Measurements from ENCODE around the gene KCNV2. TPM values are rescaled to one million over a fixed set of nuclear protein-coding genes. Genes with fewer than 3 reads are reported as not detected.
"Not testable (repeated sequence)": the region's sequence is repeated elsewhere in the genome, so short reads cannot be mapped to it uniquely, and the experiment has no call there.

Gene KCNV2
- total RNA-seq, 1 donor from 2014 or later: not detected

GRCh38 chr9:2700398-2700797, 16.9 kb upstream of the KCNV2 start:
- Mint-ChIP-seq H3K9me3 (no peaks in the 10 kb centered on the region), H3K4me1 (no peaks in the 10 kb centered on the region), H3K27me3 (no peaks in the 10 kb centered on the region), H3K36me3 (ENCODE audit: low read depth) (no peaks in the 10 kb centered on the region), H3K4me3 (no peak overlapping the region), H3K27ac (no peak overlapping the region)
- no peak for DNase-seq
- intact Hi-C loops (cut with micrococcal nuclease): no loop called here

GRCh38 chr9:2700909-2701550, 16.3 kb upstream of the KCNV2 start:
- Mint-ChIP-seq H3K27ac (no peak overlapping the region), H3K4me1 (no peaks in the 10 kb centered on the region), H3K36me3 (ENCODE audit: low read depth) (no peaks in the 10 kb centered on the region), H3K9me3 (no peaks in the 10 kb centered on the region), H3K27me3 (no peaks in the 10 kb centered on the region), H3K4me3 (no peak overlapping the region)
- intact Hi-C loops (cut with micrococcal nuclease): no loop called here
- DNase-seq: no peak

DNA sequence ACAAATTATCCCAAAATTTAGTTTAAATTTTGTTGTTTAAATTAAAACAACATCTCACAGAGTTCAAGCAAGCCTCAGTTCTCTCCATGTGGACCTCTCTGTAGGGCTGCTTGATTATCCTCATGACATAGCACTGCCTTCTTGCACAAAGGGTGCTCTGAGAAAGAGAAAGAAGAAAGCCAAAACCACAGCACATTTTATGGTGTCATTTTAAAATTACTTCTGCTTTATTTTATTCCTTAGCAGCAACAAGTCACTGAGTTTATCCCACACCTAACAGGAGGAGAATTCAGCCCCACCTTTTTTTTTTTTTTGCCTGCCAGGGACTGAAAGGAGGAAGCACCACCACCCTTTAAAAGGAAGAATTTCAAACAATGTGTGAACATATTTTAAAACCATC, 12.8 kb upstream of the KCNV2 start:
- H3K4me3 Mint-ChIP-seq: no peak overlapping the region
- H3K27ac Mint-ChIP-seq: no peak overlapping the region
- no peaks in the 10 kb centered on the region for H3K4me1 Mint-ChIP-seq
- intact Hi-C loops (cut with micrococcal nuclease): no loop called here
- H3K9me3 Mint-ChIP-seq: peaks cover 7% of the 10 kb centered on the region
- DNase-seq: no peak
- H3K27me3 Mint-ChIP-seq: no peaks in the 10 kb centered on the region
- H3K36me3 Mint-ChIP-seq (ENCODE audit: low read depth): no peaks in the 10 kb centered on the region

DNA sequence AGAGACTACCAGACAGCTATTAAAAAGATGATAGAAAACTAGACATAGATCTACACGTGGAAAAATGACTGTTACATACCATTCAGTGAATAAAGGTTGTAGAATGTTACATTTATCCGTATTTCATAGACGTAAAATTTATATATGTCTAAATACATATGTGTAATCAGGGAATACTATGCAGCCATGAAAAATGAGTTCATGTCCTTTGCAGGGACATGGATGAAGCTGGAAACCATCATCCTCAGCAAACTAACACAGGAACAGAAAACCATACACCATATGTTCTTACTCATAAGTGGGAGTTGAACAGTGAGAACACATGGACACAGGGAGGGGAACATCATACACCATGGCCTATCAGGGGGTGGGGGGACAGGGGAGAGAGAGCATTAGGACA, 10.1 kb upstream of the KCNV2 start:
- H3K36me3 Mint-ChIP-seq (ENCODE audit: low read depth); H3K9me3 Mint-ChIP-seq; H3K4me3 Mint-ChIP-seq; H3K4me1 Mint-ChIP-seq; H3K27ac Mint-ChIP-seq; DNase-seq; H3K27me3 Mint-ChIP-seq; intact Hi-C loops (cut with micrococcal nuclease): not testable (repeated sequence)

DNA sequence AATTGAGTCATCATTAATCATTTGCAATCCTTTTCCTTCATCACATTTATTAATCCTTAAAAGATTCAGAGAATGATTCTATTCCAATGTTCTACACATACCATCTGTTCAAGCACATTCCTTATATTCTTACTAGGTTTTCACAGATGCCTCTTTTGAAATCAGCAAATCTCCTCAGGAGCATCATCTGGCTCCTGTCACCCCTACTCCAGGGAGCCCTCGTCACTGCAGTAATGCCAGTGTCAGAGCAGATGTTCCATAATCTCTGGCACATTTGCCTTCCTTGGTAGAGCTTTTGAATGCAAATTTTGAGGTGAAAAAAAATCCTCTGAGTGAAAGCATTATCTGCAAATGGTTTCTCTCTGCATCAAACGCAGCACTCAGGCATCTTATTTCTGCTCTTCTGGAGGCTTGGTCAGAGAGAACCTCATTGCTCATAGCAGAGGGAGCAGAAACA, 7.6 kb upstream of the KCNV2 start:
- peaks cover 7% of the 10 kb centered on the region for H3K9me3 Mint-ChIP-seq
- DNase-seq: no peak
- intact Hi-C loops (cut with micrococcal nuclease): no loop called here
- H3K36me3 Mint-ChIP-seq (ENCODE audit: low read depth): no peaks in the 10 kb centered on the region
- no peaks in the 10 kb centered on the region for H3K27me3 Mint-ChIP-seq
- no peak overlapping the region for H3K4me3 Mint-ChIP-seq
- H3K27ac Mint-ChIP-seq: no peak overlapping the region
- no peaks in the 10 kb centered on the region for H3K4me1 Mint-ChIP-seq

DNA sequence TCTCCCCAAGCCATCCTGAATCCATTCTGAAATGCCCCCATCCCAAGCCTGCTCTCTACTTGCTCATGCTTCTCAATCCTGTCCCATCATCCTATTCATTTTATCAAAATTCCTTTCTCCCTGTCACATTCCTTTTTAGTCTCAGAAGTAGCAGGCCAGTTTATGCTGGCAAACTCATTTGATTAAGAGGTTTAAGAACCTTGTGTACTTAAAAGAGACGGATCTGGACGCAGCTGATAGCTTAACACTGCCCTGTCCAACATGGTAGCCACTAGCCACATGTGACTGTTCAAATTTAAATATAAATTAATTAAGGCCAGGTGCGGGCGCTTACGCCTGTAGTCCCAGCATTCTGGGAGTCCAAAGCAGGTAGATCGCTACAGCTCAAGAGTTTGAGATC, 5.6 kb upstream of the KCNV2 start:
- Mint-ChIP-seq H3K4me3 (no peak overlapping the region), H3K27ac (no peak overlapping the region), H3K9me3 (peaks cover 7% of the 10 kb centered on the region), H3K27me3 (no peaks in the 10 kb centered on the region), H3K36me3 (ENCODE audit: low read depth) (no peaks in the 10 kb centered on the region), H3K4me1 (no peaks in the 10 kb centered on the region)
- intact Hi-C loops (cut with micrococcal nuclease): no loop called here
- DNase-seq: no peak

- Mint-ChIP-seq H3K36me3 (ENCODE audit: low read depth) (peaks cover 4% of the 10 kb centered on the region), H3K27me3 (no peaks in the 10 kb centered on the region), H3K9me3 (no peaks in the 10 kb centered on the region), H3K4me1 (no peaks in the 10 kb centered on the region), H3K4me3 (no peak overlapping the region), H3K27ac (no peak overlapping the region)
- intact Hi-C loops (cut with micrococcal nuclease): no loop called here
- no peak for DNase-seq
Measured at GRCh38 chr9:2718001-2718697, 839 bp downstream of the KCNV2 start.

DNA sequence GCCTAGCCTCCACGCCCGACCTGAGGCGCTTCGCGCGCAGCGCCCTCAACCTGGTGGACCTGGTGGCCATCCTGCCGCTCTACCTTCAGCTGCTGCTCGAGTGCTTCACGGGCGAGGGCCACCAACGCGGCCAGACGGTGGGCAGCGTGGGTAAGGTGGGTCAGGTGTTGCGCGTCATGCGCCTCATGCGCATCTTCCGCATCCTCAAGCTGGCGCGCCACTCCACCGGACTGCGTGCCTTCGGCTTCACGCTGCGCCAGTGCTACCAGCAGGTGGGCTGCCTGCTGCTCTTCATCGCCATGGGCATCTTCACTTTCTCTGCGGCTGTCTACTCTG, 1.4 kb downstream of the KCNV2 start:
- intact Hi-C loops (cut with micrococcal nuclease): no loop called here
- Mint-ChIP-seq H3K4me3 (no peak overlapping the region), H3K4me1 (no peaks in the 10 kb centered on the region), H3K27ac (no peak overlapping the region), H3K36me3 (ENCODE audit: low read depth) (peaks cover 4% of the 10 kb centered on the region), H3K9me3 (no peaks in the 10 kb centered on the region), H3K27me3 (no peaks in the 10 kb centered on the region)
- no peak for DNase-seq

GRCh38 chr9:2720179-2720654, 2.9 kb downstream of the KCNV2 start:
- intact Hi-C loops (cut with micrococcal nuclease): no loop called here
- H3K36me3 Mint-ChIP-seq (ENCODE audit: low read depth): peaks cover 4% of the 10 kb centered on the region

GRCh38 chr9:2722715-2723114, 5.4 kb downstream of the KCNV2 start:
- Mint-ChIP-seq H3K27me3 (no peaks in the 10 kb centered on the region), H3K9me3 (no peaks in the 10 kb centered on the region), H3K36me3 (ENCODE audit: low read depth) (peaks cover 4% of the 10 kb centered on the region), H3K4me1 (no peaks in the 10 kb centered on the region), H3K4me3 (no peak overlapping the region), H3K27ac (no peak overlapping the region)
- peak; percentile 61 for DNase-seq
- intact Hi-C loops (cut with micrococcal nuclease): no loop called here

More at GRCh38 chr9:2720179-2720654, 2.9 kb downstream of the KCNV2 start:
- H3K4me1 Mint-ChIP-seq: no peaks in the 10 kb centered on the region
- no peak overlapping the region for H3K27ac Mint-ChIP-seq
- H3K27me3 Mint-ChIP-seq: no peaks in the 10 kb centered on the region
- no peak for DNase-seq
- no peaks in the 10 kb centered on the region for H3K9me3 Mint-ChIP-seq
- H3K4me3 Mint-ChIP-seq: no peak overlapping the region

GRCh38 chr9:2723376-2724065, 6.2 kb downstream of the KCNV2 start:
- Mint-ChIP-seq H3K4me3 (no peak overlapping the region), H3K9me3 (no peaks in the 10 kb centered on the region), H3K36me3 (ENCODE audit: low read depth) (peaks cover 4% of the 10 kb centered on the region), H3K4me1 (peaks cover 4% of the 10 kb centered on the region), H3K27ac (no peak overlapping the region), H3K27me3 (no peaks in the 10 kb centered on the region)
- DNase-seq: no peak
- intact Hi-C loops (cut with micrococcal nuclease): no loop called here

GRCh38 chr9:2725126-2725525, 7.8 kb downstream of the KCNV2 start:
- Mint-ChIP-seq H3K4me3 (no peak overlapping the region), H3K27ac (no peak overlapping the region), H3K27me3 (no peaks in the 10 kb centered on the region), H3K4me1 (peaks cover 4% of the 10 kb centered on the region), H3K9me3 (no peaks in the 10 kb centered on the region), H3K36me3 (ENCODE audit: low read depth) (no peaks in the 10 kb centered on the region)
- no peak for DNase-seq
- intact Hi-C loops (cut with micrococcal nuclease): loop anchor here (5.0 kb wide), 1 partner anchor 103 kb away; the partner anchor contains the start of gene VLDLR

- Mint-ChIP-seq H3K9me3 (no peaks in the 10 kb centered on the region), H3K27ac (no peak overlapping the region), H3K4me3 (no peak overlapping the region), H3K4me1 (peaks cover 4% of the 10 kb centered on the region), H3K36me3 (ENCODE audit: low read depth) (no peaks in the 10 kb centered on the region), H3K27me3 (no peaks in the 10 kb centered on the region)
- intact Hi-C loops (cut with micrococcal nuclease): loop anchor here (5.0 kb wide), 1 partner anchor 104 kb away; the partner anchor contains the start of gene VLDLR
- DNase-seq: no peak
Measured at GRCh38 chr9:2725898-2726649, 8.8 kb downstream of the KCNV2 start.

Measured in activated CD4-positive, alpha-beta T cell treated with anti-CD3 and anti-CD28 coated beads, Interleukin-2, amount 10 ng/mL, durations not matched to agents 24 days and 14 days (primary cell).